Lung microvascular endothelial cell (primary cell): Measurements from ENCODE around the gene HOXD8. TPM values are rescaled to one million over a fixed set of nuclear protein-coding genes. Genes with fewer than 3 reads are reported as not detected.
A peak's percentile ranks its signal among the peaks of the same experiment; 100 is the strongest.

ENCODE experiments used
- DNase-seq, 2 donors: peaks; one replicate each; pipeline versions ENCODE4 v3.0.0 to v3.0.0-alpha.2; 2010; ENCODE audit warnings: low read depth in 2 of 2
- total RNA-seq: library from RNA; depleted of rRNA; stranded (reverse); fragments of >200 nt; gene quantifications from 2 replicates; pipeline ENCODE4 v1.2.1, GENCODE V29; 2014

HOXD8 gene
- total RNA-seq, 1 donor from 2014 or later = 27.4 TPM

DNA sequence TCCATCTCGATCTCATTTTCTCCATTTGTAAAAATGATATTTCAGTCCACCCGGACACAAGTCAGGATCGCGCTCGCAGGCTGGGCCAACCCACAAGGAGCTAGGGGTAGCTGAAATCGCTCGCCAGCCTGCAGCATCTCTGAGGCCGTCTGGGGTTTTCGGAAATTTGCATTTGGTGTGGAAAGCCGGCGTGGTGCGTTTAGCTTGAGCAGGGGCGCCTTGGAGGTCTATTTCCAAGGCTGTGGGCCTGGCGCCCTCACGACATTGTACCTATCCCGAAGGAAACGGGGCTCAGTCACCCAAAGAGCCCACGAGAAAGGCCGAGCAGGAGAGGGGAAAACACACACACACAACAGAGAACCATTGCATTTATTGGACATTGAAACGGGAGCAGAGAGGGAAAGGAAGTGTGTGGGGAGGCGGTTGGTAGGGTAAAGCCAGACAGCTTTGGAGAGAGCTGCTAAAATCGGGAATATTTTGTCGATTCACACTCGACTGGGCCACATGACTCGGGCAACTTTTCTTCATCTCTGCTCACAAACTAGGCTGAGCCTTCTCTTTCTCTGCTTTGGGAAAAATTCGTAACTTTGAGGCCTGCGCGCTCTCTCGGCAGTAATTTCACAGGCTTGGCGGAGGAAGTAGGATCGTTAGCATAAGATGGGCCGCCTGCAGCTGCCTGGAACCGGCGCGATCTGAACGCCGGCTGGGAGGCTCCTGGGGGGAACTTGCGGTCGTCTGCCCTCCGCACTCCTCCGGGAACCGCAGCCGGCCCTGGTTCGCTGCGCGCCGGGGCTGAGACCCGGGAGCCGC, 1.1 kb upstream of the HOXD8 start:
- peak in 1 of 2 donors; percentile 65 for DNase-seq

DNA sequence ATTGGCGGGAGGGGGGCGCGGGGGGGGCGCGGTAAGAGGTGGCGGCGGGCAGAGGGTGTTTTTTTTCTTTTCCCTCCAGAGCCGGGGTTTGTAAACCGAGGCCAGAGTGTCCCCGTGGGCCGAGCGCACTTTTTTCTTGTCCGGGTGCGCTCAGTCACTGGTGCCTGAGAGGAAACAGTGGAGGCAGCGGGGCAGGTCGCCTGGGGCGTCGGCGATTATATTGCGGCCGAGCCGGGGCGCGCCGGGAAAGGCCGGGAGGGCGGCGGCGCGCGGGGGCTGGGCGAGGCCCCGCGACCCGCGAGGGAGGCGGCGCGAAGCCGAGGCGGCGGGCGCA, 275 bp downstream of the HOXD8 start:
- DNase-seq = no peak

GRCh38 chr2:176130147-176130956, 847 bp downstream of the HOXD8 start:
- DNase-seq = peak; percentile 33 to 86

DNA sequence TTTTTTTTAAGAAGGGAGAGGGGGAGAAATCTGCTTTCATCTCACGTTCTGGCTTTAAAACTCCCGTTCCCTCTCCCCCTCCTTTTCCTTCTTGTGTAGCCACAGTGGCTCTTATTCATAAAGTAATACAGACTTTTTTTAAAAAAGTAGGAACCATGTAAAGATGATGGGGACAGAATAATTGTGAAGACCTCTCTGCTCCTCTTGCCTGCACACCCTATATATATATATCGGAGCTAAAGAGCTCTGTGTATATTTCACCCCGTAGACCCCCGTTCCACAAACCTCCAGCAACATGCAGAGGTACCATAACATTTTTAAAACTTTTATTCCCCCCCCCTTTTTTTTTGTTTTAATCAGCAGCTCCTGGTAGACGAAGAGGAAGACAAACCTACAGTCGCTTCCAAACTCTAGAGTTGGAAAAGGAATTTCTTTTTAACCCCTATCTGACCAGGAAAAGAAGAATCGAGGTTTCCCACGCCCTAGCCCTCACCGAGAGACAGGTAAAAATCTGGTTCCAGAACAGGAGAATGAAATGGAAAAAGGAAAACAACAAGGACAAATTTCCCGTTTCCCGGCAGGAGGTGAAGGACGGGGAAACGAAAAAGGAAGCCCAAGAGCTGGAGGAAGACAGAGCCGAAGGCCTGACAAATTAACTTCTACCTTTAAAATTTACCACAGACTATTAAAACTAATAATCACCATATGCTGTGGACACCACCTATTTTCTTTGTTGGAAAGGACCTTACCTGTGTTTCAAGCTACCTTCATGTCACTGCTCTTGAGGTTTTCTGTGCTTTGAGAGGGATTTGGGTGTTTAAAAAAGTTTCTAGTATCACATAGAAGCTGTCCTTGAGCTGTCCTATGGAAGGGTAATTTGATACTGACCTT, 1.7 kb downstream of the HOXD8 start:
- peak in 1 of 2 donors; percentile 52 for DNase-seq

GRCh38 chr2:176131848-176132158, 2.3 kb downstream of the HOXD8 start:
- DNase-seq = no peak

DNA sequence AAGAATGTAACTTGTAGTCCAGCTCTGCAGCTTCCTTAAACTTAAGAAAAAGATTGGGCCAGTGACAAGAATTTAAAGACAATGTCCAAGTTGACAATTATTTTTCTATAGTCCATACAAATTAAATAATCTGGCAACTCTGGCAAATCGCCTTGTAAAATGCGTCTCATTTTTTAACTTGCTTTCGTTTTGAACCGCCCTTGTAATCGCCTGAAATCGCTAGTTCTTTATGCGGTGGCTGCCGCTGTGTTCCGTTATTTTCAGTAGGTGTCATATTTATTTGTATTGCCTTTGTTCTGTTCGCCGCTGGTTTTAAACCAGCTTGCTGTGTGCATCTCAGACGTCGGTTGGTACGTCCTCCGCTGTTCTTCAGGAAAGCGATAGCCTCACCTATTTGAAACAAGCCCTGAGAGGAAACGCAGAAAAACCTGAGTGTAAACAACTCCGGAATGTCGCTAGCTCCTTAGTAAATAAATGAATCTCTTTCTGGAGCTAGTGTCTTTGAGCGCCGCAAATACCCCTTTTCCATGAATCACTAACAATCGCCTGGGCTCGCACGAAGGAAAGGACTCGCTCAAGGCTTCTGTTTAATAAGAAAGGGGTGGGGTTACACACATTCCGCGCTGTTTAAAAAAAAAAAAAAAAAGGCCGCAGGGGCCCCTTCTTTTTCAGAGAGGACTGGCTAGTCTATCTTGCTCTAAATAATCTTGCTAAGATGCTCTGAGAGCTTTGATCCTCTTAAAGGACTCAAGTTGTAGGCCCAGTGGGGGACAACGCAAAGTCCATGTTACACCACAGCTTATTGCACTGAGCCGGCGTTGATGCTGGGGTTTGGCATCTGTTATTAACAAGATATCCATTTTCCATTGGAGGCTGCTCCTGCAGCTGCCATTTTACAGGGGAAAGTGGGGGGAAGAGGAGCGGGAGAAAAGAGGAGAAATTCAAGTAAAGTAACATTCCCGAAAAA, 3.0 kb downstream of the HOXD8 start:
- peak; percentile 12 to 79 for DNase-seq

- DNase-seq = peak in 1 of 2 donors; percentile 33
These were observed 3.9 kb downstream of the HOXD8 start for GRCh38 chr2:176133389-176133788.

DNA sequence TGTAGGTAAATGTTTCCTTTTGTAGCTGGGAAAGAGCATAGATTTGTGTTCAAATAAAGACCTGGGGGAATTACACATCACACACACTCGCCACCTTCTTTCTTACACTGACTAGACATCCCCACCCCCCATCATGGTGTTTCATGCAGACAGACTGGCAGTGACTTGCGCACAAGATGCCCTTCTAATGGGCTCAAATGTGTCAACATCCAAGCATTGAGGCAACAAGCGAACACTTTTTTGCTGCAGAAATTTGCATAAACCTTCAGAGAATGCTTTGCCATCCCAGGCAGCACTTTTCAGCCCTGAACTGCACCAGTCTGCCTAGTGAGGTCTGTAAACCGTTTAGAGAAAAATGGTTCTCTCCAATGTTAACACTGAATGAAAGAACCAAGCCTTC, 4.5 kb downstream of the HOXD8 start:
- DNase-seq = peak in 1 of 2 donors; percentile 39

- peak in 1 of 2 donors; percentile 72 for DNase-seq
These were observed 5.5 kb downstream of the HOXD8 start for GRCh38 chr2:176135035-176135440.

DNA sequence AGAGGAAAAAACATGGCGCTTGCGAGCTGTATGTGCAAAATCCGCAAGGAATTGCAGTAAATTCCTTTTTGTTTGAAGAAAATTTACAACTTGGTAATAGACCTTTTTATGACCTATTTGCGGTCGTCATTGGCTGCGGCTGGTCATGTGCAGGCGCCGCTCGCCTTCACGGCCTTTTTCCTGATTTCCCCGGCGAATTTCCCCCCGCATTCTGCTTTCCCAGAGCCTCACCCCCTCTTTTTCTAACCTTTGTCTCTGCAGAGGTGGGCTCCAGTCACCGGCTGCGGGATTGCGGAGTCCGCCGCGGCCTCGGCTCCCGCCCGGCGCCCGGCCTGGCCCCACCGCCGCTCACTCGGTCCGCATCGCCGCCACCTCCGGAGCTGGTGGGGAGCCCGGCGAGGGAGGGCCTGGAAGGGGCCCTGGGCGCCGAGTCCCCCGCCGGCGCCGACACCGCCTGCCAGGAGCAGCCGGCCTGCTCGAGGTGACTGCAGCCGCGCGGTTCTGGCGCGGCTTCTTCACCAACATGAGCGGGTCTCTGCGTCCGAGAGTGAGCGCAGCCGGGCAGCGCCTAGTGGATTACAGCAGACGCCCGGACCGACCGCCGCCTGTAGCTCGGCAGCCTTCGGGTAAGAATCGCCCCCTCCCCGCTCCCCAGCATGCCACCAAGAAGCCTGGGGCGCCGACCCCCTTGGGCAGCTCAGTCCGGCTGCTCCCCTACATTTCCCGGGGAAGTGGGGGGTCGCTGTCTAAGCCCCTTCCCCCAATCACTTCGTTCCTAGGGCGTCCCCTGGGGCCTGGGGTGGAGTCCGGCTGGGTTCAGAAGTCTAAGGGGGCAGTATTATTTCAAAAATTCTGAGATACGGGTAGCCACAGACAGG, 7.1 kb downstream of the HOXD8 start:
- DNase-seq = peak; percentile 28 to 84

DNA sequence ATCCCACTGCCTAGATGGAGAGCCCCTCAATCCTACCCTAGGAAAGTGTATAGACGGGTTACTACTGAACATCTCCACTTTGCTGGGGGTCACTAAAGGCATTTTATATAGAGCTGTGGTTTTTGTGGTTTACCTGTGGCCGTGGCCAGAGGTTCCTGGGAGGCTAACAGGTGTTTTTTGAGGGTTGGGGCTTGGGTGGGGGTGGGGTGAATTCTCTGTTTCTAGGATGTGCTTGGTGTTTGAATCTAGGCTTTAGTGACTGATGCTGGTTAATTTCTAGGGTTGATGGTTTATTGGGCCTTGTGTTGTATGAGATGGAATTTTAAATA, 7.7 kb downstream of the HOXD8 start:
- DNase-seq = peak in 1 of 2 donors; percentile 33

DNA sequence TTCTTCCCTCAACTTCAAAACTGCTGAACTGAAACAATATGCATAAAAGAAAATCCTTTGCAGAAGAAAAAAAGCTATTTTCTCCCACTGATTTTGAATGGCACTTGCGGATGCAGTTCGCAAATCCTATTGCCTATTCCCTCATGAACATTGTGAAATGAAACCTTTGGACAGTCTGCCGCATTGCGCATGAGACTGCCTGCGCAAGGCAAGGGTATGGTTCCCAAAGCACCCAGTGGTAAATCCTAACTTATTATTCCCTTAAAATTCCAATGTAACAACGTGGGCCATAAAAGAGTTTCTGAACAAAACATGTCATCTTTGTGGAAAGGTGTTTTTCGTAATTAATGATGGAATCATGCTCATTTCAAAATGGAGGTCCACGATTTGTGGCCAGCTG, 8.4 kb downstream of the HOXD8 start:
- DNase-seq = peak in 1 of 2 donors; percentile 69

DNA sequence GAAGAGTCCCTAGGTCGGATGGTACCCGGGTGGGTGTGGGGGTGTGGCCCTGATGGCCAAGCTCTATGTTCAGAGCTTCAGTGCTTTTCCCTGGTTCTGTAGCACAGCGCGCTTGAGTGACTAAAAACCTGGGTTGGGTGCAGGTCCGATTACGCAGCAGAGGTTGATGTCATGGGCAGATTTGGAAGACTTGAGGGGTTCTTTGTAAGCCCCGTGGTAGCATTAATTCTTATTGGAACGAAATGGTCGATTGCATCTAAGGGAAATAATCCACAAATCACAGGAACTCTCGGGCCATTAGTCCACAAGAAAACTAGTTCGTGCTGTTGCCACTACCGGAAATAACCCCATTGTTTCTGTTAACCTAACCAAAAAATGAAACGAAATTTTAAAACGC, 9.0 kb downstream of the HOXD8 start:
- peak in 1 of 2 donors; percentile 78 for DNase-seq

DNA sequence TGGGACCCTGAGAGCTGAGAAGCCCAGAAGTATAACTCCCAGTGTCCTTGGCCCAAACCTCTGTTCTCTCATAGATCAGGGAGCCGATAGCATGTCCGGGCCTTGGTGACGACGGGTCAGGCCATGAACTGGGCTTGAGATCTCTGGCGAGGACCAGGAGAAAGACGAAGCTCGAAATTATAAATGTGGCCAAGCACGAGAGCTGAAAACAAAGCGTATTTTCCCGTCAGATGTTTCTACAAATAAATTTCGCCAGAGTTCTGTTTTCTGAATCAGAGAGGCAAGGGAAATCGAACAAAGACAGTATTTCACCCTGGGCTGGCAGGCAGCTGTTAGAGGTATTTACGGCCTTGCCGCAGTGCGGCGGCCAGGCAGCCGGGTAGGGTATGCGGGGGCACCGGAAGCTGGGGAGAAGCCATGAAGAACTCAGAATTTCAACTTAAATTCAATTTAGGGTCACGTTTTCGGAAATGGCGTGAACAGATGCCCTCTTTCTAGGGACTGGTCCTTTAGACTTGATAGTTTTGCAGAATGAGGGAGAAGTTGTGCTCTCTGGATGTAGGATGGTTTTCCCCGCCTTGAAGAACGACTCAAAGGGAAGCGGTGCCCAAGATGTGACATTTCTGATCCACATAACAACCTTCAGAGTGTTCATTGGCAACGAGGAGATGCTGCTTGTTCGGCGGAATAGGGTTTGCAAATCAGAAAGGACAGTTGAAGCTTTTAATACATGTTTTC, 9.6 kb downstream of the HOXD8 start:
- DNase-seq = peak in 1 of 2 donors; percentile 72

DNA sequence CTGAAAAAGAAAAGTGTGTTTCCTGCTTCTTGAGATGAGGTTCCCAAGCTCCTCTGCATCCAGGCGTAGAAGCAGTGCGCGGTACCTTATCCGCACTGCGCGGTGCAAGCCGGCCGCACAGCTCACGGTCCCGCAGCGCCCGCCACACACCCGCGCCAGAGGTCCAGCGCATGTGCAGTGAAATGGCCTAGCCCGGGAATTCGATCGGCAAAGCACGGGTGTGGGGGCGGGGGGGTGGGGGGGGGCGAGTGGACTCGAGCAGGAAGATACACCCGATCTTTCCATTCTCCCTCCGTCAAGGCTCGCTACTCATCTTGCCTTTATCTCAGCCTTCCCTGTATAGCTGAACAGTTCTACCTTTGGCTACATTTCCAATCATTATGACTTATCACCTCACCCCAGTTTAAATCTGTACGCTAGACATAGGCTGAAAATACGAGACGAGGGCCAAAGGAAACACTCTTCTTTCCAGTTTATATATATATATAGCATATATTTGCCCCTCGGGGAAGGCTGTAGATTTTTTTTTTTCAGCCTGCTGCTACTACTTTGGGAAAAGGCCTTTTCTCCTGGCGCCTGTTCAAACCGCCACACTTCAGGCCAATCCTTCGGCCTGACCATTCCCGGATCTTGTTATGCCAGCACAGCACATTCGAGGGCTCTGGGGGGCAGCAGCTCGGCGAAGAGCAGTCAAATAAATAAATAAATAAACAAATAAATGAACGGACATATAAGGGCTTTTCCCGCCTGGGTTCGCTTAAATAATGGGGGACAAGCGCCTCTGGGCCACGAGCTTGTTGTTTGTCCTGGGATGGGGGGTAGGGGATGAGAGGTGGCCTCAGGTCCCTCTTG, 10.4 kb downstream of the HOXD8 start:
- peak; percentile 7 to 80 for DNase-seq

DNA sequence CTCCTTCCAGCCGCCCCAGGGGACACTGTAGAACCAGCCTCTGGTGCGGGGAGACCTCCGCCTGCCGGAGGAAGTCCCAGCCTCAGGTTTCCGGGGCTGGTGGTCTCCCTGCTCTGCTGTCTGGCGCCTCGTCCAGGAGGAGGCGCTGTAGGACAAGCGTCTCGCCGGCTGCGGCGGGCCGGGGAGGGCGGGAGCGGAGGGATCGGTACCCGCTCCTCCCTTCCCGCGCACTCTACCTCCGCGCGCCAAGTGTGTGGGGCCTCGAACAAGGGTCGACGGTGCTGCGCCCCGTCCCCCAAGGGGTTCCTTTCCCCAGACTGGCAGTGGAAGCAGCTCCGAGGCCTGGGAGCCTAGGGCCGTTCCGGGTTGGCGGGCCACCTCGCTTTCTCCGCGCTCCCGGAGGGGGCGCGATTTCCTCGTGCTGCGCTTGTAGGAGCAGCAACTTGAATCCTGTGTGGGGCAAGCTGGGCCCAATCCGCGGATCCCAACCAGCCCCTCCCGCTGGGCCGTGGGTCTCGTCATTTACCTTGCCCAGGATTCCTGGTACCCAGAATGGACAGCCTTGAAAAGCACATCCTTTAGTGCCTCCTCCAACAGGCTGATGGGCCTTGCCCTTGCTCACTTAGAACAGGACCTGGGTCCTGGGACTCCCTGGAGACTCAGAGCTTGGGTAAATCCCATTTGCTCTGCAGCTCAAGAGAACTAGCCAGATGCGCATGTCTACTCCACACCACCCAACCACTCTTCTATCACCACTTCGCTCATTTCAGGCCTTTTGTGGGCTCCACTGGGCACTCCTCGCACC, 11.2 kb downstream of the HOXD8 start:
- peak; percentile 75 to 90 for DNase-seq

DNA sequence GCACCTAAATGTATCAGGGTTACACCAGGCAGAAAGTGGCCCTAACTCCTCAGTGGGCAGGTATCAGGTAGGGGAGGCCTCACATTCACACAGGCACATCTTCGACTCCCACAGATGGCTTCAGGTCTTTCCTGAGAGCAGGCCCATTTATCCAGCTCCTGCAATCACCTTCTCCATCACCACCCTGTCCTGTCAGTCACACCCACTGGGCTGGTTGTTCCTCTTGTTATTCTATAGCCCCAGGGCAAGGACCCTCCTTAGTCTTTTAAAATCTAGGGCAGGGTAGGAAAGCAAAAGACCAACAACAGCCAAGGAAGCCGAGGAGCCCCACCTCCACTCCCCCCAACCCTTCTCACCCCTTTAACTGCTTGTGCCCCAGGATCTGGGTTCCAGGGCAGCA, 12.8 kb downstream of the HOXD8 start:
- no peak for DNase-seq
